GM19238 (cell line): ENCODE results near the gene STX19.

Experiments
- DNase-seq: peaks from one replicate; pipeline ENCODE4 v3.0.0; 2011; ENCODE audit warnings: low spot score; ENCODE audit not compliant: insufficient read length

The STX19 gene

GRCh38 chr3:94036909-94037507 is 8.6 kb upstream of the STX19 start:
- no peak for DNase-seq

- DNase-seq = no peak
Measured at GRCh38 chr3:94026623-94027022, 1.8 kb downstream of the STX19 start.

- DNase-seq = no peak
Measured at GRCh38 chr3:94024385-94024784, 4.0 kb downstream of the STX19 start.

GRCh38 chr3:94020293-94020692 is 8.1 kb downstream of the STX19 start:
- no peak for DNase-seq

- no peak for DNase-seq
Measured at GRCh38 chr3:94019659-94020058, 8.7 kb downstream of the STX19 start.

GRCh38 chr3:94015025-94015424 is 13.4 kb downstream of the STX19 start:
- DNase-seq = no peak

GRCh38 chr3:94012185-94012584 is 16.2 kb downstream of the STX19 start:
- DNase-seq = no peak

- no peak for DNase-seq
Measured at GRCh38 chr3:94011233-94011711, 17.1 kb downstream of the STX19 start.

GRCh38 chr3:94009608-94010007 is 18.8 kb downstream of the STX19 start:
- DNase-seq = no peak

GRCh38 chr3:94008253-94008652 is 20.1 kb downstream of the STX19 start:
- no peak for DNase-seq

GRCh38 chr3:94004301-94004910 is 24.0 kb downstream of the STX19 start:
- peak; percentile 15 for DNase-seq

GRCh38 chr3:94001827-94002495 is 26.4 kb downstream of the STX19 start:
- DNase-seq = no peak

- DNase-seq = no peak
Measured at GRCh38 chr3:94001191-94001590, 27.2 kb downstream of the STX19 start.

GRCh38 chr3:93994056-93994455 is 34.3 kb downstream of the STX19 start:
- no peak for DNase-seq

GRCh38 chr3:93992207-93992606 is 36.2 kb downstream of the STX19 start:
- DNase-seq = no peak

- no peak for DNase-seq
Measured at GRCh38 chr3:93991631-93992030, 36.8 kb downstream of the STX19 start.

GRCh38 chr3:93989241-93989640 is 39.2 kb downstream of the STX19 start:
- no peak for DNase-seq

GRCh38 chr3:93988764-93989163 is 39.6 kb downstream of the STX19 start:
- DNase-seq = no peak

GRCh38 chr3:93988283-93988682 is 40.1 kb downstream of the STX19 start:
- no peak for DNase-seq

GRCh38 chr3:93984618-93985017 is 43.8 kb downstream of the STX19 start:
- no peak for DNase-seq

- DNase-seq = no peak
Measured at GRCh38 chr3:93983408-93983807, 45.0 kb downstream of the STX19 start.

- DNase-seq = no peak
Measured at GRCh38 chr3:93981649-93982048, 46.7 kb downstream of the STX19 start.
